Stimulated activated naive CD4-positive, alpha-beta T cell (primary cell): ENCODE data around the gene APOA1.

ENCODE experiments used
- DNase-seq, 6 experiments: peaks; one replicate each; lab custom pipeline; 2025; lab: John Stamatoyannopoulos, UW

APOA1 gene

DNA sequence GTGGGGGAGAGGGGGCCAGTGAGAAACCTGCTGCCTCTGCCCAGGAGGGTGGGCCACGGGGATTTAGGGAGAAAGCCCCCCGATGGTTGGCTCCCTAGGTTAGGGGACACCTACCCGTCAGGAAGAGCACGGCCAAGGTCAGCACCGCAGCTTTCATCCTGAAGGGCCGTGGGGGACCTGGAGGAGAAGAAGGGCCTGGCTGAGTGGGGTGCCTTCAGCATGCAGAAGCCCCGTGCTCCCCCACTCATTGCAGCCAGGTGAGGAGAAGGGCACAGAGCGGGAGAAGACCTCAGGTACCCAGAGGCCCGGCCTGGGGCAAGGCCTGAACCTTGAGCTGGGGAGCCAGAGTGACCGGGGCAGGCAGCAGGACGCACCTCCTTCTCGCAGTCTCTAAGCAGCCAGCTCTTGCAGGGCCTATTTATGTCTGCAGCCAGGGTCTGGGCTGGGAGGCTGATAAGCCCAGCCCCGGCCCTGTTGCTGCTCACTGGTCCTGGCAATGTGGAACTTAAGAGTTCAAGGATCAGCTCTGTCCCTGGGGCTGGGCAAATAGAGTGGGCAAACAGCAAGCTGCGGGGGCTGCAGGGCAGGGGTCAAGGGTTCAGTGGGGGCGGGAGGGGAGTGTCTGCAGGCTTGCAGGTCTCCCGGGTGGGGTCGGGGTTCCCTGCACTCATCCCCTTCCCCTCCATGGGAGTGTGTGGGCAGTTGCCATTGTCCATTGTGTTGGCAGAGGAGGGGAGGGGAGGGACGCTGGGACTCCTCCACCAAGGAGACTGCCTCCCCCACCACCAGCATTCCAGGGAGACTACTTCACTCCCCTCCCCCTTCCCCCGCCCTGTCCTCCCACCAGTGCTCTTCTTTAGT is at the start of gene APOA1:
Gene APOA1 (minus strand): TSS at position 392 of the 861 bp plus-strand sequence. CDS start 235 bp downstream, at position 157.
- no peak for DNase-seq

DNA sequence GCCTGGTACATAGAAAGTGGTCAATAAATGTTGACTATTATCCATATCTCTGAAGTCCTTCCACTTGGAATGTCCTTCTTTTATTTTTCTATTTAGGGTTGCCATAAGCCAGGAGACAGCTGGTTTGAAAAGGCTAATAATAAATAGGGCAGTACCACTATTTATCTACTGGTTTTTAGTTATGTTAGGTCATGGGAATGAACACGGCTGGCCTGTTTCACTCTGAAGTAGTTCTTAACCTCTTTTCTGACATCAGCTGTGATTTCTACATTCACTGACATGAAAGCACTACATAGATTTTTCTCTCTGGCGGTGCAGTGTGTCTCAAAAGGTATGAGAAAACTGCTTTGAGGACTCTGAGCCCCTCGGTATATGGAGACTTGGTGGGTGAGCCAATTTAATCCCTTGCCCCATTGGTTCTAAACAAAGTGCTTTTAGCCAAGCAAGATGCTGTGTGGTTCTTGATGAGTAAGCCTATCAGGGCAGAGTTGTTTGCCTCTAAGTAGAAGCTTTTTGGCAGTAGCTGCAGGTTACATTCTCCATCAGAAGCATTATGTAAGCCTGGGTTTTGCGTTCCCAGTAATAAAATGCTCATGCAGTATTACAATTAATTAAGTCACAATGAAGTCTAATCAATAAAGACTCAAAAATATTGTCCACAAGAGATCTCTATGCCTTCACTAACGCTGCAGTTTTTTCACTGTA is 48.7 kb upstream of the APOA1 start:
- DNase-seq = no peak

DNA sequence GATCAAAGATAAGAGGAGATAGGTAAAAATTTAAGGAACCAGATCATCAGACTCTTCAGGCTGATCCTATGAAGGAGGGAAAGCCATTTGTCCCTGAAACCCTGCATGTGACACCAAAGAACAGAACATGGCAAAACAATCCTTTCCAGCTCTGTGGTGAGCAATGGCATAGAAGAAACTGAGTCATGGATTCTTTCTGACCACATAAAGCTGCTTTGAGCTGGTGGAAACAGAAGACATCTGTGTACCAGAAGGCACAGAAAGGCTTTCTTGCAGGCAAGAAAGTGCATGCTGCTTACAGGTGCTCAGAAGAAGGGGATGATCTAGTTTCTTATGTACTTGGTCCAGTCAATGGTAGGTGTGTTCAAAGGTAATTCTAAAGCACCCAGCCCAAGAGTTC is 45.0 kb upstream of the APOA1 start:
- DNase-seq = no peak

DNA sequence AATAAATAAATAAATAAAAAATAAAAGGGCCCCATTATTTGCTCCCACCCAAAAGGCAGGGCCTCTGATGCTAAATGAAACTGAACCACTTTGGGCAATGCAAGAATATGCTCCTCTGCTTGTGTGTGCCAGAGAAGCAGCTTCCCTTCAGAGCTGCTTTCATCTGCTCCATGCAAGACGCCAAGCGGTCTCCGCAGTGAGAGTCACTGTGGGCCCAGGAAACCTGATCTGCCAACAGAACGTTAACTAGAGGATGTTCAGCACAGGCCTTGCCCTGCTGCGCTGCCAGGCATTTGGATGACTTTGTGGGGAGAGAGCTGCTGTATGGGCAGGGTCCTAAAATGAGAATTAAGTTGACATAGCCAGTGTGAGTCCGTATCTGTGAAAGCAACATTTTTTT is 43.7 kb upstream of the APOA1 start:
- no peak for DNase-seq

DNA sequence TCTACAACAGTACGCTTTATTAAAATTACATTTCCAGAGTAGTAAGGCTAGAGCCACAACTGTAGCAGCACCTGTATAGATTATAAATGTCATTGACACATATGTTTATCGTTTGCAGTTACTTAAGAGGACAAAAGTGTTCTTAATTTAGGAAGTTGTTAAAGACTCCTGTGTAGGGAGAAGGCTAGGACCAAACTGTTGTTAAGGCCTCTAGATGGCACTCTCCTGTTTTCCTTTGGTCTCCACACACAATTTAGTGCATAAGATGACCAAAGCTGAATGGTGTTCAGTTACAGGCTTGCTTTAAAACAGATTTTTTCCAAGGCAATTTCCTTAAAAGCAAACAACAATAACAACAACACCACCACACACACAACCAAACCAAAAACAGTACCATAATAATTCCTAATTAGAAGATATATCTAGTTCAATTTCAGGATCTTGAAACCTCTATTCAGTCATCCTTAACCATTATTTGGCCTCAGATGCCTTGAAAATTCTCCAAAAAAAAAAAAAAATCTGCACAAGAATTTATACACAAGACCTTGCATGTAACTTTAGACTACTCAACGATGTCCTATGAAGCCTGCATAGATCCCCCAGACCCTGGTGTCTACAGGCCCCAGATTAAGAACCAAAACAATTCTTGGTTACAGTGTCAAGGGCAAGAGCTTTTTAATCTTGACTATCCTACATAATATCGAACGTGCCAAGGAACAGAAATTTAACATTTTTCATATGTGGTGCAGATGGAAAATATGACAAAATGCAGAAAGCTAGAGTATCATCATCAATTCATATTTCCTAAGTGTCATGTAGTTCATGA is 42.6 kb upstream of the APOA1 start:
- DNase-seq = peak in 3 of 6 experiments; percentile 14 to 36 (median 27)

DNA sequence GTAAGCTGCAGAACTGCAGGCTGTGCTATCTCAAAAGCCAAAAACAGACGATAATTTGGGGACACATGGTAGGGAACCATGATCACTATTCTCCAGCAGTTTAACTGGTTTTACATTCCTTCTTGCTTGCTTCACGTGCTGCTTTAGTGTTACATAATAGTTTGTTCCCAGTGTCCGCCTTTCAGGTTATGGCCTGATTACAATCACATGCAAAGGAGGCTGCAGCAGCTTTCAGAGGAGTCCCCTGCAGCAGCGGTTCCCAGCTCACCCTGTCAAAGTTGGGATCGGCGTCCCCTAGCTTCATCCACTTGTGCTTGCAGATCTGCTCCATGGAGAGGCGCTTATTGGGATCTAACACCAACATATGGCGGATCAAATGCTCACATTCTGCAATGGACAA is 39.2 kb upstream of the APOA1 start:
- DNase-seq = no peak

DNA sequence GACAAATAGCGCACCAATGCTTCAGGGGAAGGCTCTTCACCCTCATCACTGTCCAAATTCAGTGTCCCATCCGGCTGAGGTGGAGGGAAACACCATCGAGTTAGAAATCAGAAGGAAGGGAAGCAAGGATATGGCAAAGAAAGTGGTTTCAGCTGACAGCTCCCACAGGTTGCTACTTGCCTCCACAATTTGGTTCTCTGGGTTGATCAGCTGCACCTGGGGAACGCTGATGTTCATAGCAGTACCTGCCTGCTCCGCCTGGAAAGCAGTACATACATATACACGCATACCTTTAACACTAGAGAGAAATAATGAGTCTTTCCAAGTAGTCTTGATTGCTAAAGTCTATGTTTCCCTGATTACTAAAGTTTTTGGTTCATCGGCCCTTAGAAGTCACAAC is 37.8 kb upstream of the APOA1 start:
- DNase-seq = no peak

DNA sequence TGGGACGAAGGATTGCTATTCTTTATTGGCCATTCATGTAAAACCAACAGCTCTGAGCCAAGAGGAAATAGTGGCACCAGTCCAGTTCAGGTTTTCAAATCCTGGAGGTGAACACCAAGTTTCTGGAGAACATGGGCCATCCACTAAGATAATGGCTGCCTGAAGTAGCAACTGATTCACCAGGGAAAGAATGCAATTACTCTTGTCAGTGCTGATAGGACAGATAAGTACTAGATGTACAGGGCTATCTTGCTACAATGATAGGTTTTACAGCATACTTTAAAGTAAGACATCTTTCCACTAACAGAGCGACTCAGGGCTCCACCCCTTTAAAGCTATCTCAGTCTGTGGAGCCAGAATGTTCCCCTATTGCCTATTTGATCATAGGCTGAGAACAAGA is 36.8 kb upstream of the APOA1 start:
- no peak for DNase-seq

DNA sequence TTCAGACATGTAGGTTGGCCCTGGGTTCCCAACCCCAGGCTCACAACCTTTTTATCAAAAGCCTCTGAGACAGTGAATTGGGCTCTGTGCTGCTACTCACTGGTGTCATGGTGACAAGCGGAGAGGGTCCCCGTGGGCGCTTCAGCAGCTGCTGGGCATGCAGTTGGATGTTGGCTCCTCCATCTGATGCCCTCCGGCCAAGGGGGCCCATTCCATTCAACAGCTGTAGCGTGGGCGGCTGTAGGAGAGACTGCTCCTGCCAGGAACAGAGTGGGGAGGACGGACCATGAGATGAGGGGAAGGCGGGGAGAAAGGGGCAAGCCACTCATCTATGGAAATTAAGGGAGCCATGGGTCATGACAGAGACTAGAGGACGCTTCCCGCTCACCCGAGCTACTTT is 36.0 kb upstream of the APOA1 start:
- DNase-seq = no peak

DNA sequence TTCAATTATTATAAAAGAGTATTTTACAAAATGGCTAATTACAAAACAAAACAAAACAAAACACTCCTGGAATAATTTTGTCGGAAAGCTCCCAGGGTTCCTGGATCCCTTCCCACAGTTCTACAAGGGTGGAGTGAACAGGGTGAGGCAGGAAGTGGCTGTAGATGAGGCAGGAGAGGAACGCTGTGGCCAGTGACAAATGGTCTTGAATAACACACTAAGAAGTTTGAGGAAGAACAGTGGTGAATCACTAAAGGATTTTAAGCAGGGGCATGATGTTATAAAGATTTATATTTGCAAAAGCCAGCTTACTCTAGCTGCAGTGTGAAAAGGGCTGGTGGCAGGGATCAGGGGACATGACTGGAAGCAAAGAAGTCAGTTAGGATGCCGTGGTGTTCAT is 33.8 kb upstream of the APOA1 start:
- no peak for DNase-seq

DNA sequence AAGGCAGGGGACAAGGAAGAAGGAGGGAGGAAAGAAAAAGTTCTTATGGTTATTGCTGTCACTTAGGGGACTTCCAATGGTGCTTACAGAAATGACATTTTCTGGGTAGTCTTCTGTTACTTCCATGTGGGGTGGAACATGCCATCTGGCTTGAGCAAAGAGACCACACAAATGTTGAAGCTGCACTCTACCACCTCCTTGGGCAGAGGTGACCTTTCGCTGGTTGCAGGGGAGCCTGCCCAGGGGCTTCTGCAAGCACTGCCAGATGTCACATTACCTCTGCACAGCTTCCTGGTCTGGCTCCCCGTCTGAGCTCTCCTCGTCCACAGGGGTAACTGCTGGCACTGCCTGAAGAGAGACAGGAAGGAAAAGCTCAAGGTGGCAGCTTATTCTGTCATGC is 32.6 kb upstream of the APOA1 start:
- no peak for DNase-seq

DNA sequence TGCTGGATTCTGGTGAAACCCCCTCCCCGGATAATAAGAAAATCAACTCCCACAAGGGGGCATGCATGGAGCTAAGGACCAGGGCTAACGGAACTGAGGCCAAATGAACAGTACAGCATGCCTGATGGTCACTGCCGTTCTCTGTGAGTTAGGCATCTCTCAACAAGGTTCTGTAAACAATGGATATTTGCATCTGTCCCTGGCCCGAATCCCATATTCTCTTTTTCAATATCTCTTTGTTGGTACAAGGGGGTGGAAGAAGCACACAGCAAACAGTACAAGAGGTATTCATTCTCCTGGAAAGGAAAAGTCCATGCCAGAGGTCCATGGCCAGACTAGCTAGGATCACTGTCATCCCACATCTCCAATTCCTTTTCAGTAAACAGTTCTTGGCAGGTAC is 32.2 kb upstream of the APOA1 start:
- DNase-seq = no peak

DNA sequence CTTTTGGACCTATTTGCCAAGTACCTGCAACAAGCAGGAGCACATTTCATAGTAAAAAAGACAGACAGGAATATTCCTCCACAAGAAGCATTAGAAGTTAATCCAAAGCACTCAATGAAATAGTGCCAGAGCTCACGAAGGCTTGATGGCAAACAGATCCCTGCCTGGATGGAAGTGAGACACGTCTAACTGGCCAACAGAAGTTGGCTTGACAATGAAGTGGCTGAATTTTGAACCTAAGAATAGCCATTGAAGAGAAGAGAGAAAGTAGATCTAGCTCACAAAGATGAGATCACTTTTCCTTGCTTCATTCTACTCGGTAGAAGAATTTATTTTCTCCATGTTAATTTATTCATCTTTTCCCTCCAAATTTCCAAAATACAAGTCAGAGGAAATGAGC is 30.6 kb upstream of the APOA1 start:
- no peak for DNase-seq

DNA sequence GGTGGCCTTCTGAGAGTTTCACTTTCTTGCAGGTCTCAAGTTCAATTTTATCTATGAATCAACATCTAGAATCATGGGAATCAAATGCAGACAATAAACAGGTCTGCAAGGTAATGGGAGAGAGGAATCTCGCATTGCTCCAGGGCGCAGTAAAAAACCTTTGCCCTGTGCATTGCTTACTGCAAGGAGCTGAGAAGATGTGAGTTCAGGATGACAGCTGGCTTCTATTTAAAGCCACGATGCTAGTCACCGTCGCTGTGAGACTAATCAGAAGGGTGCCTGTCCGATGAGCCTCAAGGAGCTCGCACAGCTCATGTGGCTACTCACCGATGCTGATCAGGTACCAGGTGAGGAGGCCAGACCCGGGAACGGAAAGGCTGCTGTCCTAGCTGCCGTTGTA is 30.2 kb upstream of the APOA1 start:
- DNase-seq = no peak

DNA sequence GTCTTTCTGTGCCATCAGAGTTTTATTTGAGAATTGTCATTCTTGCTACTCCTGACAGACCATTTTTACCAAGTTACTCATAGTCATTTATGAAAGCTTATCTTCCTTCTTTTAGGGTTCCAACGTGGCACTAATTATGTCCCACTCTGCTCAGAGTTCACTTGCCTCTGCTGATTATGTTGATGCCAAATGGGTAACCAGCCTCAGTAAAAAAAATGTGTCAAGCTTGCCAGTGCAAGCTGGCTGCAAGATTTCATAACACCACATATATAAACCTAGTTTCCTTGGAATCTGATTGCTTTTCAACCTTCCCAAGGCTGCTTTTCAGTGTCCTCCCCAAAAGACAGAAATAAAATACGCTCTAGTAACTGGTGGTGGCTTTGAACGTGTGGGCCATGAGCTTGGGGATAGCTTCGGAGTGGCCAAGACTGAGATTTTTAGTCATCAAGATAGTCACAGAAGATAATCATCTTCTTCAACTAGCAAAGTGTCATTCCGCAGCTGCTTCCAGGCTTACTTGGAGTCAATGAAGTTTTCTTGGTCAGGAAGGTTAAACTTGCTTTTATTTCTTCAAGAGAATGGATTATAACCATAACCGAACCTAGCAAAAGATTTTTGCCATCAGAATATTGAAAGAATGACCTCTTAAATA is 29.5 kb upstream of the APOA1 start:
- DNase-seq = no peak

DNA sequence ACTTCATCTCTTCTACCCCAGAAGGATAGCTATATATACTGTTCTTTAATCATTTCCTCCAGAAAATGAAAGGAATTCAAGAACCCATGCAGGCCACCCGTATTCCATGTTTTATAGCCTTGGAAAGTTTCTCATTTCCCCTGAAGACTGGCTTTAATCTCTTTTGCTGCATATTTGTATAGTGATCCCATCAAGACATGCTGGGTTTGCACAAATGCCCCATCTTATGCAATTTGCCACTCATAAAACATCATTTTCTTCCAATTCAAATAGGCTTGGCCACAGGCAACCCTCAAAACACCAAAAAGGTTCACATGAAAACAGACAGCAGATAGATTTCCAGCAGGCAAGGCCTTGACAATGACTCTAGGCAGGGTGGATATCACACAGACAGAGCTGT is 28.3 kb upstream of the APOA1 start:
- no peak for DNase-seq

DNA sequence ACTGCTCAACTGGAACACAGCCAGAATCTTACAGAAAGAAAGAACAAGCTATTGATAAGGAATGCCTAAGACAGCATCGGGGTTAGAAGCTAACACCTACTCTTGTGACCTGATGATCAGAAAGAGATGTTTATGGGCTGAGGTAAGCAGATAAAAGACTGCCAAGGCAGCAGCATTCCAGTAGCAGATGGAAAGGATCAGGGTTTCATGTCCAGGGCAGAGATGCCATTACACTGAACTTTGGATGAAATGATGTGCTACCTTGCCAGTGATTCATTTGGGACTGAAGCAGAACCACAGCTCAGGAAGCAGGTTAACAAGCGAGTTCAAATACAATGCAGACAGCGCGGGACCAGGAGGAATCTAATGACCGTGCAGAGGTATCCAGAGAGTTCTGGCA is 27.1 kb upstream of the APOA1 start:
- DNase-seq = no peak

DNA sequence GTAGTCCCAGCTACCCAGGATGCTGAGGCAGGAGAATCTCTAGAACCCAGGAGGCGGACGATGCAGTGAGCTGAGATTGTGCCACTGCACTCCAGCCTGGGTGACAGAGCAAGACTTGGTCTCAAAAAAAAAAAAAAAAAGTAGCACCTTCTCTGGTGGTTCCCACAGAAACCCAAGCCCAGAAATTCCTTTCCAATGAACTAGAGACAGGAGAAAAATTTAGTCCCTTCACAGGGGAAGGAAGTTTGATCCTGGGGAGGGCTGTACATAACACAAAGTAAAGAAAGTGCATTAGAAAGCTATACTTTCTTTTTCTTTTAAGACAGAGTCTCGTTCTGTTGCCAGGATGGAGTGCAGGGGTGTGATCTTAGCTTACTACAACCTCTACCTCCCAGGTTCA is 25.5 kb upstream of the APOA1 start:
- DNase-seq = no peak

DNA sequence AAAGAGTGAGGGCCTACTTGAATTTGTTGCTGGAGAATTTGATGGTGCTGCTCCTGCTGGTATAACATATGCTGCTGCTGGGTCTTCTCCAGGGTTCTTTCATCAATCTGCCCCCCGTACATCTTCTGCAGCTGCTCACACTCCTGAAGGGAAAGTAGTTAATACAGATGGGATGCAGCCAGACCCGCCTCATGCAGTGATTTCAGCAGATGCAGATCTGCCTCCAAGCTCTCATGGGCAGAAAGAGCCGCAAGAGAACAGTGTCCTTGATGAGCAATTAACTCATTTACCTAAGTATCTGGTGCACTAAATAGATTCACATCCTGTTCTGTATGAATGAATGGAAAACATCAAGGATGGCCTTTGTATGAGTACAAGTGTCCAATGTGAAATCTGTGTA is 24.8 kb upstream of the APOA1 start:
- no peak for DNase-seq

DNA sequence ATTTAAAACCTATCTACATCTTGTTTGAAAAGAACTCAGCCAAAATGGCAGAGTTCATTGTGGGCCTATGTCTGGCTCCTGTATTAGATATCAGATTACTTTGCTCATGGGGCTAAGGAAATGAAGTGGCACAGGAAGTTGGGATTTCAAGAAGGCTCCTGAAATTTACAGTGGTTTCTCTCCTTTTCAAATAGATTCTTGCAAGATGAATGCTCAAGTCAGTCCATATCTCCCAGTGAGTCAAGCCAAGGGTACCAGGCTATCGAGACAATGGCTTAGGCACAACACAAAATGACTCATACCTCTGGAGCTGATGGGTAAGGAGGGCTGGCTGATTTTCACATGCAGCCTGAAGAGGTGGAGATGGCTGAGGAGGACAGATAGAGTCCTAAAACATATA is 24.1 kb upstream of the APOA1 start:
- no peak for DNase-seq

DNA sequence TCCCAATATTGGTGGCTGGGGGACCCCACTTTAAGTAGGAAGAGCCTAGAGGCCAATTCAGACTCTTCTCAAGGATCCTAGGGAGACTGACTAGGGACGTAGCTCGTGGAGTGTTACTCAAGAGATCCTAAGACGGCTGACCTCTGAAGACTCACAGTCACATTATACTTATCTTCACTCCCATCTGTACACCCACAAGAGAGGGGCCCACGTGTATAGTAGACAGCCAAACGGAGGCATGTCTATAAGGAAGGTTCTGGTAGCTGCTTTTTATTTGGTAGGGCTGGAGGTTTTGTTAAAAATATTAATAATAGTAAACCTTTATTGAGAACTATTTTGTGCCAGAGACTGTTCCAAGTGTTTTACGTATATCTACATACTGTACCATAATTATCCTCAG is 22.9 kb upstream of the APOA1 start:
- no peak for DNase-seq

DNA sequence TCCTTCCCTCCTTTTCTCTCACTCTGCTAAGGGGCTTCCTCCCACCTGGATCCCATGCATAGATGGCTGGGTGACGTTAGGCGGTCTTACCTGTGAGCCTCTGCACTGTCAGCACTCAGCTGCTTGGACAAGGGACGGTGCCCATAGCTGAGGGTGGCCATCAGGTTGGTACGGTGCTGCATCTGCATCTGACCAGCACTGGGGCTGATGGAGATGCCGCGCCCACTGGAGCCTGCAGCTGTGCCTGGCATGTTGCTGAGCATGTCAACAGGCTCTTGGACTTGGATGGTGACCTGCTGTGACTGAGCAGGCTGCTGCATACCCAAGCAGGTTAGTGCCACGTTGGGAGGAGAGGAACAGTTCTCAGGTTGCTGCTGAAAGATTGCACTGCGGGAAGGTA is 21.8 kb upstream of the APOA1 start:
- no peak for DNase-seq
